H9 (cell line): ENCODE measurements around the gene COL4A4. TPM values are rescaled to one million over a fixed set of nuclear protein-coding genes. Genes with fewer than 3 reads are reported as not detected.

ENCODE experiments used
- DNase-seq: peaks from one replicate; pipeline ENCODE4 v3.0.0-alpha.2; 2017
- H2AFZ ChIP-seq: one replicate; pipeline ENCODE4 v1.6.1; 2013; ENCODE audit warnings: mild to moderate bottlenecking, low read length, control low read depth, moderate library complexity
- H2AK5ac ChIP-seq: 2 replicates; pipeline ENCODE4 v1.6.1; 2013; ENCODE audit warnings: low read length, control low read depth, mixed read lengths; ENCODE audit not compliant: insufficient read length
- H2BK120ac ChIP-seq: one replicate; pipeline ENCODE4 v1.6.1; 2013; ENCODE audit warnings: low read depth, mild to moderate bottlenecking, low read length, control low read depth, inconsistent platforms; ENCODE audit not compliant: poor library complexity, severe bottlenecking
- H2BK12ac ChIP-seq: 2 replicates; pipeline ENCODE4 v1.6.1; 2013; ENCODE audit warnings: low read length, control low read depth, mixed read lengths, low read depth; ENCODE audit not compliant: insufficient read length
- H2BK15ac ChIP-seq: 2 replicates; pipeline ENCODE4 v1.6.1; 2013; ENCODE audit warnings: low read depth, low read length, control low read depth
- H2BK20ac ChIP-seq: one replicate; pipeline ENCODE4 v1.6.1; 2013; ENCODE audit warnings: low read depth, mild to moderate bottlenecking, low read length, control low read depth, inconsistent platforms; ENCODE audit not compliant: poor library complexity, severe bottlenecking
- H2BK5ac ChIP-seq: 2 replicates; pipeline ENCODE4 v1.6.1; 2013; ENCODE audit warnings: low read length, control low read depth, mixed read lengths; ENCODE audit not compliant: insufficient read length
- H3K14ac ChIP-seq: 2 replicates; pipeline ENCODE4 v1.6.1; 2013; ENCODE audit warnings: low read length, control low read depth; ENCODE audit not compliant: insufficient read depth
- H3K18ac ChIP-seq: 2 replicates; pipeline ENCODE4 v1.6.1; 2013; ENCODE audit warnings: low read depth, mild to moderate bottlenecking, mixed read lengths, low read length, control low read depth; ENCODE audit not compliant: insufficient read length
- H3K23ac ChIP-seq: 2 replicates; pipeline ENCODE4 v1.6.1; 2013; ENCODE audit warnings: low read length, control low read depth, mixed read lengths, low read depth; ENCODE audit not compliant: insufficient read length
- H3K23me2 ChIP-seq: 2 replicates; pipeline ENCODE4 v1.6.1; 2013; ENCODE audit warnings: low read depth, mild to moderate bottlenecking, mixed read lengths, low read length, control low read depth; ENCODE audit not compliant: insufficient read length, poor library complexity, severe bottlenecking
- H3K27ac ChIP-seq: 2 replicates; pipeline ENCODE4 v1.5.1; 2013; ENCODE audit warnings: low read length, control low read depth, mixed read lengths, low read depth; ENCODE audit not compliant: insufficient read length
- H3K27me3 ChIP-seq: 2 replicates; pipeline ENCODE4 v1.6.1; 2013; ENCODE audit warnings: low read length, control low read depth, inconsistent platforms; ENCODE audit not compliant: insufficient read depth
- H3K4ac ChIP-seq: 2 replicates; pipeline ENCODE4 v1.6.1; 2013; ENCODE audit warnings: low read depth, mild to moderate bottlenecking, control low read depth, inconsistent platforms, low read length, moderate library complexity
- H3K4me1 ChIP-seq: 2 replicates; pipeline ENCODE4 v1.6.1; 2013; ENCODE audit warnings: low read length, control low read depth, inconsistent platforms; ENCODE audit not compliant: insufficient read depth
- H3K4me2 ChIP-seq: 2 replicates; pipeline ENCODE4 v1.6.1; 2013; ENCODE audit warnings: low read length, control low read depth, mixed read lengths; ENCODE audit not compliant: insufficient read length, insufficient read depth
- H3K56ac ChIP-seq: 2 replicates; pipeline ENCODE4 v1.6.1; 2013; ENCODE audit warnings: low read depth, mild to moderate bottlenecking, mixed read lengths, low read length, control low read depth; ENCODE audit not compliant: insufficient read length
- H3K79me1 ChIP-seq: 2 replicates; pipeline ENCODE4 v1.6.1; 2013; ENCODE audit warnings: low read depth, mild to moderate bottlenecking, moderate library complexity, low read length, control low read depth, inconsistent platforms; ENCODE audit not compliant: insufficient read depth, poor library complexity, severe bottlenecking
- H3K79me2 ChIP-seq: 2 replicates; pipeline ENCODE4 v1.6.1; 2013; ENCODE audit warnings: low read length, control low read depth, inconsistent platforms; ENCODE audit not compliant: insufficient read depth
- H3K9ac ChIP-seq: 2 replicates; pipeline ENCODE4 v1.6.1; 2013; ENCODE audit warnings: low read length, control low read depth, mixed read lengths; ENCODE audit not compliant: insufficient read length; ENCODE audit errors: extremely low read depth
- H3K9me3 ChIP-seq: one replicate; pipeline ENCODE4 v1.6.1; 2013; ENCODE audit warnings: low read depth, low read length, inconsistent platforms; ENCODE audit not compliant: control insufficient read depth
- H3T11ph ChIP-seq: one replicate; pipeline ENCODE4 v1.6.1; 2013; ENCODE audit warnings: mild to moderate bottlenecking, low read length, control low read depth, inconsistent platforms
- H4K20me1 ChIP-seq: one replicate; pipeline ENCODE4 v1.6.1; 2013; ENCODE audit not compliant: control insufficient read depth, insufficient read length, insufficient read depth
- H4K5ac ChIP-seq: 2 replicates; pipeline ENCODE4 v1.6.1; 2013; ENCODE audit warnings: low read depth, mild to moderate bottlenecking, mixed read lengths, low read length, control low read depth; ENCODE audit not compliant: insufficient read length
- H4K8ac ChIP-seq: replicated peaks from 2 replicates; pipeline ENCODE4 v1.6.1; 2013; ENCODE audit warnings: low read length, control low read depth, mixed read lengths, low read depth; ENCODE audit not compliant: insufficient read length
- H4K91ac ChIP-seq: 2 replicates; pipeline ENCODE4 v1.6.1; 2013; ENCODE audit warnings: low read depth, mild to moderate bottlenecking, moderate library complexity, mixed read lengths, low read length, control low read depth; ENCODE audit not compliant: insufficient read length
- H3K27ac Mint-ChIP-seq, 3 experiments: 2 replicates in 2 of 3; 3 replicates in 1 of 3; pipeline ENCODE4 v1.8.0; 2020 to 2021; ENCODE audit warnings: mixed read lengths in 3 of 3, mild to moderate bottlenecking in 1 of 3, moderate library complexity in 1 of 3
- H3K27me3 Mint-ChIP-seq: 2 replicates; pipeline ENCODE4 v1.8.0; 2021; ENCODE audit warnings: low read depth, mild to moderate bottlenecking, moderate library complexity, mixed read lengths
- H3K36me3 Mint-ChIP-seq, 3 experiments: 2 replicates in 2 of 3; 3 replicates in 1 of 3; pipeline ENCODE4 v1.8.0; 2020 to 2021; ENCODE audit warnings: low read depth in 3 of 3, mixed read lengths in 3 of 3; ENCODE audit not compliant: insufficient read depth in 1 of 3
- H3K4me1 Mint-ChIP-seq, 2 experiments: 2 replicates each; pipeline ENCODE4 v1.8.0; 2020; ENCODE audit warnings: mixed read lengths in 2 of 2
- H3K4me3 Mint-ChIP-seq, 2 experiments: 2 replicates in 1 of 2; 3 replicates in 1 of 2; pipeline ENCODE4 v1.8.0; 2020 to 2021; ENCODE audit warnings: mild to moderate bottlenecking in 2 of 2, mixed read lengths in 2 of 2, moderate library complexity in 1 of 2
- H3K9me3 Mint-ChIP-seq, 2 experiments: 2 replicates in 1 of 2; 3 replicates in 1 of 2; pipeline ENCODE4 v1.8.0; 2020; ENCODE audit warnings: mild to moderate bottlenecking in 2 of 2, mixed read lengths in 2 of 2, moderate library complexity in 1 of 2
- CTCF ChIP-seq: fragments of 200-600 bp; sonication (generic); conservative IDR thresholded peaks from 3 replicates; pipeline ENCODE4 v1.8.0; 2021; ENCODE audit warnings: antibody characterized with exemption, mild to moderate bottlenecking
- WGBS: extraction: QIAGEN DNeasy Blood & Tissue Kit; methylation state at CpG from one replicate; pipeline ENCODE4 v1.1.7; 2013; ENCODE audit warnings: missing lambda C conversion rate, low lambda C conversion rate, mixed read lengths; ENCODE audit not compliant: insufficient read length; ENCODE audit errors: extremely low coverage; 5-methylcytosine and 5-hydroxymethylcytosine counted together
- total RNA-seq: library from RNA; stranded (reverse); gene quantifications from 2 replicates; pipeline ENCODE4 v1.2.1, GENCODE V29; 2021

Gene COL4A4
- total RNA-seq, 1 experiment from 2014 or later: 0.92 TPM

DNA sequence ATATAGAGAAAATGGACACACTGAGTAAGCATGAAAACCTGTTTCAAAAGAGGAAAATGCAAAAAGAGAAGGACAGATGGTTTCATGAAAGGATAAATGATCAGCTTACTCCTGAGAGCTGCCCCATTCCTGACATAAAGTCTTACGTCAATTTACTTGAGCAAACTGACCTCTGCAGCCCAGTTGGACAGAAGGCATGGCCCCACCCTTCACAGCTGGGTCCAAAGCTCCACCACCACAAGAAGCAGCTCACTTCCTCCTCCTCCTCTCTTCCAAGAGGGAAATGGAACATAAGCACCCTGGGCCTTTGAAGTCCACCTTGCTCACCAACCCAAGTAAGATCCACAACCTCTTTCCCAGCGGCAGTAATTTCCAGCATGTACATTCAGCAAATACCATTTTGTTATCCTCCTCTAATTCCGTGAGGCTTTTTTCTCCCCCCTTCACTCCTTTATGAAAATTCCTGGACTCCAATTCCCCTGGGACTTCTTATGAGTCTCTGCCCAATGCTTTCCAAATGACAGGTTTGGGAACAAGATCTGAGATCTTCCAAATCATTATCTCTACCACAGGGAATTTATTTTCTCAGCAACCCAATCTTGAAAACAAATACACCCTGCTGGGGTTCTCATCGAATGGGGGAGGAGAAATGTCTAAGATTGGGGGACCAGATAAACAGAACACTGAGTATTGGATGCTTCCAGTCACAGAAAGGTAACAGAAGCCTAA is 10.1 kb downstream of the COL4A4 start:
- Histone ChIP-seq H2AFZ (no peak overlapping the region), H3T11ph (no peak overlapping the region), H2BK15ac (no peak overlapping the region), H3K56ac (no peak overlapping the region), H3K14ac (no peak overlapping the region), H3K79me2 (no peaks in the 10 kb centered on the region), H3K18ac (no peak overlapping the region), H2BK5ac (no peak overlapping the region), H3K9me3 (no peaks in the 10 kb centered on the region), H2BK120ac (no peak overlapping the region), H2BK12ac (no peak overlapping the region), H4K20me1 (no peaks in the 10 kb centered on the region), H2AK5ac (no peak overlapping the region), H3K9ac (no peak overlapping the region), H4K91ac (no peak overlapping the region), H3K23me2 (no peaks in the 10 kb centered on the region), H3K4me2 (no peak overlapping the region), H3K27ac (no peak overlapping the region), H2BK20ac (no peak overlapping the region), H4K8ac (no peak overlapping the region), H3K23ac (no peak overlapping the region), H3K4ac (no peak overlapping the region), H3K79me1 (no peaks in the 10 kb centered on the region), H3K4me1 (no peaks in the 10 kb centered on the region), H4K5ac (no peak overlapping the region), H3K27me3 (no peaks in the 10 kb centered on the region)
- Mint-ChIP-seq H3K4me3 (no peak overlapping the region), H3K4me1 (peaks cover 5 to 12% of the 10 kb centered on the region in 2 experiments; a peak in 2 of 4 replicates), H3K27ac (no peak overlapping the region; a peak in 1 of 7 replicates), H3K9me3 (peaks cover 0 to 1% of the 10 kb centered on the region in 2 experiments; a peak in 4 of 5 replicates), H3K36me3 (no peaks in the 10 kb centered on the region), H3K27me3 (no peaks in the 10 kb centered on the region)
- DNase-seq: no peak
- no CpG with 5 or more reads among the region's 4 CpGs for WGBS
- TF ChIP-seq CTCF: no peak
